SK-N-SH (cell line): ENCODE results near the gene XYLT2. TPM values are rescaled to one million over a fixed set of nuclear protein-coding genes. Genes with fewer than 3 reads are reported as not detected.

ENCODE experiments used
- CTCF ChIA-PET: fragments of 300-600, 350-600 bp; formaldehyde crosslinking; extraction: SDS; loops from one replicate; lab custom pipeline; 2021; lab: Yijun Ruan, JAX
- POLR2A ChIA-PET: fragments of 350-600 bp; sonication (Branson Sonifier 250); formaldehyde crosslinking; extraction: SDS; loops from one replicate; lab custom pipeline; 2020; ENCODE audit warnings: antibody characterized with exemption, inconsistent platforms; lab: Yijun Ruan, JAX
- DNase-seq: peaks from one replicate; pipeline ENCODE4 v3.0.0; 2012
- H2AFZ ChIP-seq: fragments of 200-600 bp; sonication (generic); 2 replicates; pipeline ENCODE4 v1.8.1; 2016; ENCODE audit warnings: antibody characterized with exemption, mild to moderate bottlenecking, low read depth
- H3F3A ChIP-seq: fragments of 200-600 bp; sonication (generic); replicated peaks from 2 replicates; pipeline ENCODE3; 2016; ENCODE audit warnings: antibody characterized with exemption, mild to moderate bottlenecking; ENCODE audit not compliant: insufficient read depth
- H3K27ac ChIP-seq, 2 experiments: fragments of 200-500 bp in 1 of 2; fragments of 200-600 bp in 1 of 2; sonication (Bioruptor generic) in 1 of 2; sonication (generic), shearing (Covaris generic) in 1 of 2; 2 replicates each; pipeline versions ENCODE4 v1.5.1 to v1.6.1; 2014 to 2016; ENCODE audit warnings: low read depth in 2 of 2, inconsistent platforms in 1 of 2, low read length in 1 of 2, mild to moderate bottlenecking in 1 of 2, mixed read lengths in 1 of 2
- H3K27me3 ChIP-seq: fragments of 200-600 bp; sonication (generic), shearing (Covaris generic); 2 replicates; pipeline ENCODE4 v1.6.1; 2016; ENCODE audit warnings: mixed run types; ENCODE audit not compliant: insufficient read depth
- H3K36me3 ChIP-seq, 2 experiments: fragments of 200-500 bp in 1 of 2; fragments of 200-600 bp in 1 of 2; sonication (Bioruptor generic) in 1 of 2; sonication (generic) in 1 of 2; replicated peaks in 1 of 2; 2 replicates each; pipeline versions ENCODE3 to v1.5.1; 2014 to 2016; ENCODE audit warnings: low read length in 1 of 2, mild to moderate bottlenecking in 1 of 2; ENCODE audit not compliant: insufficient read depth in 2 of 2, control insufficient read depth in 1 of 2
- H3K4me1 ChIP-seq, 2 experiments: fragments of 200-500 bp in 1 of 2; fragments of 200-600 bp in 1 of 2; sonication (Bioruptor generic) in 1 of 2; sonication (generic), shearing (Covaris generic) in 1 of 2; 2 replicates each; pipeline versions ENCODE4 v1.5.1 to v1.6.1; 2014 to 2016; ENCODE audit warnings: low read depth in 1 of 2, low read length in 1 of 2, mixed run types in 1 of 2; ENCODE audit not compliant: insufficient read depth in 2 of 2, control insufficient read depth in 1 of 2
- H3K4me2 ChIP-seq: fragments of 200-600 bp; sonication (generic), shearing (Covaris generic); 2 replicates; pipeline ENCODE4 v1.6.1; 2017; ENCODE audit warnings: mixed run types
- H3K4me3 ChIP-seq, 2 experiments: fragments of 200-500 bp in 1 of 2; fragments of 200-600 bp in 1 of 2; sonication (Bioruptor generic) in 1 of 2; sonication (generic), shearing (Covaris generic) in 1 of 2; 2 replicates each; pipeline versions ENCODE4 v1.5.1 to v1.8.1; 2014 to 2016; ENCODE audit warnings: low read depth in 2 of 2, inconsistent platforms in 1 of 2, low read length in 1 of 2, mild to moderate bottlenecking in 1 of 2, mixed read lengths in 1 of 2, moderate library complexity in 1 of 2
- H3K79me2 ChIP-seq: fragments of 200-600 bp; sonication (generic); 2 replicates; pipeline ENCODE4 v1.8.1; 2017; ENCODE audit warnings: mild to moderate bottlenecking; ENCODE audit not compliant: insufficient read depth
- H3K9ac ChIP-seq: fragments of 200-600 bp; sonication (generic); 2 replicates; pipeline ENCODE4 v1.6.1; 2017; ENCODE audit warnings: mixed run types
- H3K9me2 ChIP-seq: fragments of 200-600 bp; sonication (generic); 2 replicates; pipeline ENCODE4 v1.6.1; 2017; ENCODE audit warnings: mixed run types
- H3K9me3 ChIP-seq: fragments of 200-600 bp; sonication (generic); 2 replicates; pipeline ENCODE4 v1.6.1; 2017; ENCODE audit warnings: mixed run types, mild to moderate bottlenecking, moderate library complexity
- H4K20me1 ChIP-seq: fragments of 200-600 bp; sonication (generic); 2 replicates; pipeline ENCODE4 v1.6.1; 2017; ENCODE audit warnings: mild to moderate bottlenecking, mixed run types; ENCODE audit not compliant: insufficient read depth
- EP300 ChIP-seq, 2 experiments: IDR thresholded peaks; 2 replicates each; pipeline versions ENCODE4 v1.4.0 to v1.6.1; 2012; ENCODE audit warnings: borderline replicate concordance in 1 of 2, low read depth in 1 of 2, low read length in 1 of 2
- EZH2phosphoT487 ChIP-seq: fragments of 200-600 bp; sonication (generic); IDR thresholded peaks from 2 replicates; pipeline ENCODE4 v1.6.1; 2017; ENCODE audit warnings: low read depth, mixed run types, mild to moderate bottlenecking, antibody characterized with exemption, moderate library complexity, borderline replicate concordance
- FOXM1 ChIP-seq: IDR thresholded peaks from 2 replicates; pipeline ENCODE4 v1.4.0; 2012; ENCODE audit warnings: low read depth, mild to moderate bottlenecking
- GABPA ChIP-seq: IDR thresholded peaks from 2 replicates; pipeline ENCODE4 v1.4.0; 2012; ENCODE audit warnings: low read depth, mild to moderate bottlenecking
- GATA2 ChIP-seq: sonication (generic); formaldehyde crosslinking; IDR thresholded peaks from 2 replicates; pipeline ENCODE4 v1.5.0; 2020; ENCODE audit warnings: mild to moderate bottlenecking, missing genetic modification reagents
- MEF2A ChIP-seq: IDR thresholded peaks from 2 replicates; pipeline ENCODE4 v1.4.0; 2012; ENCODE audit warnings: low read depth, borderline replicate concordance
- RAD21 ChIP-seq: IDR thresholded peaks from 2 replicates; pipeline ENCODE4 v1.6.1; 2012; ENCODE audit warnings: mild to moderate bottlenecking, low read length
- RFX5 ChIP-seq: IDR thresholded peaks from 2 replicates; pipeline ENCODE4 v1.6.1; 2012; ENCODE audit warnings: mild to moderate bottlenecking, improper control_type of control experiment, low read length
- RXRA ChIP-seq: IDR thresholded peaks from 2 replicates; pipeline ENCODE4 v1.4.0; 2012; ENCODE audit warnings: low read depth, mild to moderate bottlenecking, borderline replicate concordance
- SIN3A ChIP-seq: IDR thresholded peaks from 2 replicates; pipeline ENCODE4 v1.6.1; 2012; ENCODE audit warnings: low read depth, mild to moderate bottlenecking, low read length, moderate library complexity, borderline replicate concordance
- SMC3 ChIP-seq: IDR thresholded peaks from 2 replicates; pipeline ENCODE4 v1.6.1; 2012; ENCODE audit warnings: low read depth, low read length, improper control_type of control experiment
- TAF1 ChIP-seq: IDR thresholded peaks from 2 replicates; pipeline ENCODE4 v1.6.1; 2012; ENCODE audit warnings: low read depth, mild to moderate bottlenecking, low read length, moderate library complexity, borderline replicate concordance
- TEAD4 ChIP-seq: IDR thresholded peaks from 2 replicates; pipeline ENCODE4 v1.4.0; 2012; ENCODE audit warnings: mild to moderate bottlenecking, borderline replicate concordance; ENCODE audit not compliant: insufficient read depth
- YY1 ChIP-seq: IDR thresholded peaks from 2 replicates; pipeline ENCODE4 v1.4.0; 2012; ENCODE audit warnings: low read depth, mild to moderate bottlenecking
- ZBTB33 ChIP-seq: IDR thresholded peaks from 2 replicates; pipeline ENCODE4 v1.4.0; 2012; ENCODE audit warnings: low read depth, borderline replicate concordance
- WGBS: methylation state at CpG from one replicate; pipeline ENCODE4 v1.1.6; 2017; ENCODE audit warnings: low lambda C conversion rate; 5-methylcytosine and 5-hydroxymethylcytosine counted together
- polyA plus RNA-seq, 3 experiments: library from polyadenylated mRNA; depleted of rRNA; stranded (reverse); fragments of >200 nt; gene quantifications; 2 replicates each; pipeline ENCODE4 v1.2.3, GENCODE V29; 2012
- TF ChIP-seq, protein P1 (sequence below): fragments of 150-350 bp; IDR thresholded peaks from 2 replicates; pipeline ENCODE4 v1.6.1; 2017; ENCODE audit warnings: antibody characterized with exemption, low read length, low read depth, borderline replicate concordance
- TF ChIP-seq, protein P2 (sequence below): IDR thresholded peaks from 2 replicates; pipeline ENCODE4; 2012

XYLT2 gene
- polyA plus RNA-seq, 1 of the 3 experiments (the other 2 are of a cell fraction), result 28.4 TPM

DNA sequence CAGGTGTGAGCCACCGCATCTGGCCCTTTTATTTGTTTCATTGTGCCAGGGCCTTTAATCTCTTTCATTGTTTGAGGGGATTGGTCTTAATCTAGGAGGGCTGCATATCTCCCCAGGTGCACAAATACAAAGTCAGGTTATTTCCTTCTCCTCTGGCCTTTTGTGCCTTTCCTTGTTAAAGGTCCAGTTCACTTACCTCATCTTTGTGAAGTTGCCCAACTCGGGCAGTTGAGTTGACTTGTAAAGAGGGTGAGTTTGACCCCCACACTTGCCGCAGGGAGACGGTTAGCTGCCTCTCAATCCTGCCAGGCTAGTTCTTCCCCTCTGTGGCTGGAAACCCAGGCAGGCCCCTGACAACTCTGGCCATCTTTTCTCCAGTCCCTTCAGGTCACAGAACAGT is 38.3 kb upstream of the XYLT2 start:
- Histone ChIP-seq H3K79me2 (no peaks in the 10 kb centered on the region), H3K9me3 (no peaks in the 10 kb centered on the region), H2AFZ (no peak overlapping the region), H3F3A (no peaks in the 10 kb centered on the region), H3K4me1 (no peaks in the 10 kb centered on the region), H3K4me3 (no peak overlapping the region), H3K36me3 (no peaks in the 10 kb centered on the region), H3K4me2 (no peak overlapping the region), H4K20me1 (no peaks in the 10 kb centered on the region), H3K9ac (no peak overlapping the region), H3K27ac (no peak overlapping the region), H3K9me2 (no peaks in the 10 kb centered on the region), H3K27me3 (0 out of 2 replicates have a peak, but pooled peaks cover 9% of the 10 kb centered on the region)
- TF ChIP-seq RAD21 (no peak), YY1 (no peak), EZH2phosphoT487 (no peak), EP300 (IDR thresholded peaks at IDR 0.05; ENCODE audit: borderline replicate concordance in 1 of 2, low read depth in 1 of 2, low read length in 1 of 2) (no peak), TAF1 (no peak), SIN3A (no peak), ZBTB33 (no peak)
- TF ChIP-seq, protein P1, sequence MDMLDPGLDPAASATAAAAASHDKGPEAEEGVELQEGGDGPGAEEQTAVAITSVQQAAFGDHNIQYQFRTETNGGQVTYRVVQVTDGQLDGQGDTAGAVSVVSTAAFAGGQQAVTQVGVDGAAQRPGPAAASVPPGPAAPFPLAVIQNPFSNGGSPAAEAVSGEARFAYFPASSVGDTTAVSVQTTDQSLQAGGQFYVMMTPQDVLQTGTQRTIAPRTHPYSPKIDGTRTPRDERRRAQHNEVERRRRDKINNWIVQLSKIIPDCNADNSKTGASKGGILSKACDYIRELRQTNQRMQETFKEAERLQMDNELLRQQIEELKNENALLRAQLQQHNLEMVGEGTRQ, result no peak
- WGBS, result 80% methylated on average over 4 of the region's 4 CpGs
- POLR2A ChIA-PET, result no interaction called here
- no peak for DNase-seq
- CTCF ChIA-PET, result interaction anchor here (0.6 to 53.3 kb wide), 5 partner anchors 9 to 193 kb away, joined by 3 to 2150 read pairs (median 59); partner anchors contain the start of genes COL1A1 and SGCA

DNA sequence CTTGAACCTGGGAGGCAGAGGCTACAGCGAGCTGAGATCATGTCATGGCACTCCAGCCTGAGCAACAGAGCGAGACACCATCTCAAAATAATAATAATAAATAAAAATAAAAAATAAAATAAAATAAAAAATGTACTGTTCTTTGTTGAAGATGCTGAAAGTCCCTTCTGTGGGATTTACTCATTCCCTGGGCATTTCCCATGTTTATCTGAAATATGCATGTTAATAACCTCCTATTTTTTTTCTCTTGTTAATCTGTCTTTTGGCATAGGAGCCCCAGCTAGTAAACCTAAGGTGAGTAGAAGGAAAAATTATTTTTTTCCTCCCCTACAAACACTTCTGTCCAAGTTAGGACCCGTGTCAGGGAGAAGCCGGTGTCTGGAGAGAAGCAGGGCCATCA is 37.3 kb upstream of the XYLT2 start:
- H4K20me1 ChIP-seq, result no peaks in the 10 kb centered on the region
- no peak for DNase-seq
- H3K79me2 ChIP-seq, result no peaks in the 10 kb centered on the region
- H3K27me3 ChIP-seq, result 0 out of 2 replicates have a peak, but pooled peaks cover 9% of the 10 kb centered on the region
- H3K4me1 ChIP-seq, result no peaks in the 10 kb centered on the region
- H3K9ac ChIP-seq, result no peak overlapping the region
- H3K4me3 ChIP-seq, result no peak overlapping the region
- no peaks in the 10 kb centered on the region for H3F3A ChIP-seq
- no peaks in the 10 kb centered on the region for H3K9me2 ChIP-seq
- no peaks in the 10 kb centered on the region for H3K36me3 ChIP-seq
- no peak overlapping the region for H3K27ac ChIP-seq
- H3K9me3 ChIP-seq, result no peaks in the 10 kb centered on the region
- WGBS, result 82% methylated on average over 4 of the region's 4 CpGs
- TF ChIP-seq TAF1, result no peak
- TF ChIP-seq FOXM1, result no peak
- no peak for TF ChIP-seq ZBTB33
- no peak for TF ChIP-seq SMC3
- TF ChIP-seq, protein P2, sequence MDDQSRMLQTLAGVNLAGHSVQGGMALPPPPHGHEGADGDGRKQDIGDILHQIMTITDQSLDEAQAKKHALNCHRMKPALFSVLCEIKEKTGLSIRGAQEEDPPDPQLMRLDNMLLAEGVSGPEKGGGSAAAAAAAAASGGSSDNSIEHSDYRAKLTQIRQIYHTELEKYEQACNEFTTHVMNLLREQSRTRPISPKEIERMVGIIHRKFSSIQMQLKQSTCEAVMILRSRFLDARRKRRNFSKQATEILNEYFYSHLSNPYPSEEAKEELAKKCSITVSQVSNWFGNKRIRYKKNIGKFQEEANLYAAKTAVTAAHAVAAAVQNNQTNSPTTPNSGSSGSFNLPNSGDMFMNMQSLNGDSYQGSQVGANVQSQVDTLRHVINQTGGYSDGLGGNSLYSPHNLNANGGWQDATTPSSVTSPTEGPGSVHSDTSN, result no peak
- TF ChIP-seq RAD21, result no peak
- TF ChIP-seq EP300 (IDR thresholded peaks at IDR 0.05; ENCODE audit: borderline replicate concordance in 1 of 2, low read depth in 1 of 2, low read length in 1 of 2), result no peak
- no peak for TF ChIP-seq RFX5
- no peak for TF ChIP-seq TEAD4
- no peak for TF ChIP-seq MEF2A
- no peak for TF ChIP-seq GATA2 (CRISPR knock-in tag)
- TF ChIP-seq GABPA, result no peak
- no peak for TF ChIP-seq RXRA
- H3K4me2 ChIP-seq, result no peak overlapping the region
- ChIA-PET POLR2A (no interaction called here), CTCF (interaction anchor here (0.9 to 53.3 kb wide), 8 partner anchors 10 to 171 kb away, joined by 3 to 2150 read pairs (median 6); partner anchors contain the start of genes COL1A1 and SGCA)
- no peak overlapping the region for H2AFZ ChIP-seq
